Adipocyte (in vitro differentiated cells): ENCODE results near the gene IQCC.

Experiments used
- DNase-seq: peaks from one replicate; pipeline ENCODE4 v3.0.0-alpha.2; 2015; ENCODE audit warnings: low read depth
- H3K27me3 ChIP-seq: replicated peaks from 2 replicates; pipeline ENCODE4 v1.7.0; 2013; ENCODE audit warnings: mild to moderate bottlenecking, low read length, moderate library complexity; ENCODE audit not compliant: control insufficient read depth, insufficient read depth
- H3K36me3 ChIP-seq: 2 replicates; pipeline ENCODE4 v1.7.0; 2013; ENCODE audit warnings: low read length, mild to moderate bottlenecking, moderate library complexity; ENCODE audit not compliant: control insufficient read depth, insufficient read depth, severe bottlenecking
- H3K4me1 ChIP-seq: 2 replicates; pipeline ENCODE4 v1.7.0; 2013; ENCODE audit warnings: mild to moderate bottlenecking, low read length, moderate library complexity; ENCODE audit not compliant: control insufficient read depth, insufficient read depth
- H3K4me3 ChIP-seq: 2 replicates; pipeline ENCODE4 v1.7.0; 2013; ENCODE audit warnings: mild to moderate bottlenecking, low read length, moderate library complexity
- H3K9ac ChIP-seq: 2 replicates; pipeline ENCODE4 v1.7.0; 2013; ENCODE audit warnings: mild to moderate bottlenecking, low read length, moderate library complexity
- H3K9me3 ChIP-seq: 2 replicates; pipeline ENCODE4 v1.7.0; 2013; ENCODE audit warnings: mild to moderate bottlenecking, low read length, moderate library complexity; ENCODE audit not compliant: control insufficient read depth

The IQCC gene

DNA sequence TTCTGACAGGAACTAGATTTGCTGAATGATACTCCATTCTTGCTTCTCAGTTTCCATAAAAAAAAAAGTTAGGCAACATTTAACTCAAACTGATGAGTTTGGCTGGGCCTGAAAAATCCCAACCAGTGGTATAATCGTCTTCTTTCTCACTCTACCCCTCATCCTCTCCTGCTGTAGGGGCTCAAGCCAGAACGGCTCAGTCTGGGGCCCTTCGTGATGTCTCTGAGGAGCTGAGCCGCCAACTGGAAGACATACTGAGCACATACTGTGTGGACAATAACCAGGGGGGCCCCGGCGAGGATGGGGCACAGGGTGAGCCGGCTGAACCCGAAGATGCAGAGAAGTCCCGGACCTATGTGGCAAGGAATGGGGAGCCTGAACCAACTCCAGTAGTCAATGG lies 24.4 kb upstream of the IQCC start:
- peaks cover 20% of the 10 kb centered on the region for H3K36me3 ChIP-seq
- DNase-seq: no peak
- H3K9me3 ChIP-seq: no peaks in the 10 kb centered on the region
- H3K27me3 ChIP-seq: no peaks in the 10 kb centered on the region
- H3K9ac ChIP-seq: peak overlapping the region; percentile 99
- H3K4me1 ChIP-seq: peaks cover 49% of the 10 kb centered on the region
- peak overlapping the region; percentile 86 for H3K4me3 ChIP-seq

DNA sequence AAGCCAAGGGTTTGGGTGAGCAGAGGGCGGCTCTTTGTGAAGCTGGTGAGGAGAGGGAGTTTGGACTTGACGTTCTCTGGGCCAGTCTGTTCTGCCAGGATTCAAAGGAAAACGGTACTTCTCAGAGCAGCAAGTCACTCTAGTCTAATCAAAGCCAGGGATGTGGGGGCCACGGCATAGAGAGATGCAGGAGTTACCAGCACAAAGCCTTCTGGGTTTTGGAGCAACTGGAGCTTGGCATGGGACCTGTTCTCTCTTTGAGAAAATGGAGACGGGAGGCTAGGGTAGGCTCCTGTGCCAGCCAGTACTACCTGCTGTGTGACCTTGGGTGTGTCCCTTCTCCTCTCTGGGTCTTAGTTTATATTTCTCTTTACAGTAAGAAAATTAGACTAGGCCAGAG lies 23.9 kb upstream of the IQCC start:
- peak overlapping the region; percentile 99 for H3K9ac ChIP-seq
- peak overlapping the region; percentile 86 for H3K4me3 ChIP-seq
- H3K36me3 ChIP-seq: peaks cover 25% of the 10 kb centered on the region
- no peaks in the 10 kb centered on the region for H3K9me3 ChIP-seq
- H3K27me3 ChIP-seq: no peaks in the 10 kb centered on the region
- H3K4me1 ChIP-seq: peaks cover 49% of the 10 kb centered on the region
- no peak for DNase-seq

DNA sequence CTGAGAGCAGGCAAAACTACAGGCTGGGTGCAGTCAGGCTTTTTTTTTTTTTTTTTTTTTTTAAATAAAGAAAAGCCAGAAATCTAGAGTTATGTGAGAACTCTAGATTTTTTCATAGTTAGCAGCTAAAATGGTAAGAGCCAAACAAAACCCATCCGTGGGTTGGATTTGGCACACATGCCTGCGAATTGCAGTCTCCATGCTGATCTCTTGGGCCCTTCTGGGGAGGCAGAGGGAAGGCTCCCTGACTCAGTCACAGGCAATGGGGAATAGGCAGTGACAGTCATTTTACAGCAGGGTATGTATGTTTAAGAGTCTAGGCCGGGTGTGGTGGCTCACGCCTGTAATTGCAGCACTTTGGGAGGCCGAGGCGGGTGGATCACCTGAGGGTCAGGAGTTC lies 23.4 kb upstream of the IQCC start:
- Histone ChIP-seq H3K27me3 (no peaks in the 10 kb centered on the region), H3K9ac (peak overlapping the region; percentile 99), H3K4me3 (peak overlapping the region; percentile 86), H3K4me1 (peaks cover 49% of the 10 kb centered on the region), H3K36me3 (peaks cover 30% of the 10 kb centered on the region), H3K9me3 (no peaks in the 10 kb centered on the region)
- no peak for DNase-seq

DNA sequence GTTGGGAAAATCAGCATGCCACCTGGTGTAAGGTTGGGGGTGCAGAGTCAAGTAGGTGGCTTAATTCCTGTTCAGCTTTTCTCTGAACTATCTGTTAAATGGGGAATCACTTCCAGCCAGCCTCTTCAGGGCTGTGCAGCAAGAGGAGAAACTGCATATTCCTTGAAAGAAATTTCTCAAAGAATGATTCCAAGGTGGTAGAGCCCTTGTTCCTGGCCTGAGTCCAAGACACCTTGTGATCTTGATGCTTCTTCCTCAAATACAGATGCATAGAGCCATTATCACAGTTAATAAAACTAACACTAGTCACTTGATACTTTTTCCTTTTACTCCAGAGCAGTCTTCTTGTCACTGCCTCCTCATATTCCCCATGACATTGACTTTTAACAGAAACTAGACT lies 20.8 kb upstream of the IQCC start:
- no peak overlapping the region for H3K9ac ChIP-seq
- DNase-seq: no peak
- peaks cover 33% of the 10 kb centered on the region for H3K4me1 ChIP-seq
- H3K36me3 ChIP-seq: peaks cover 56% of the 10 kb centered on the region
- H3K4me3 ChIP-seq: peak overlapping the region; percentile 24
- no peaks in the 10 kb centered on the region for H3K27me3 ChIP-seq
- H3K9me3 ChIP-seq: no peaks in the 10 kb centered on the region

DNA sequence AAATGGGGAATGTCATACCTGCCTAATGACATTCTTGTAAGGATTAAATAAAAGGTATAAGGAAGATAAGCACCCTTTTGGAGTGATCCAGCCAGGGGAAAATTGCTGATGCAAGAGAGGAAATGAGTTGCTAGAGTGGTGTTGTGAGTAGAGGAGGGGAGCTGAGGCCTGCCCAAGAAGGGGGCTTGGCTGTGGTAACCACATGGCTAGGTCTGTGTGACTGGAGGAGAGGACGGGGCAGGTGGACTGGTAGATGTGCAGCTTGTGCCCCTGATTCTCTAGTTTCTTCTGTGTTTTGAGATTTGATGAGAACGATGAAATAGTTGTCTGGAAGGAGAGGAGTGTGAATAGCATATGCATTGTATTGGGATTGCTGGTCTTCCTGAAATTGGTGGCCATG lies 19.4 kb upstream of the IQCC start:
- Histone ChIP-seq H3K9me3 (no peaks in the 10 kb centered on the region), H3K4me1 (peaks cover 30% of the 10 kb centered on the region), H3K27me3 (no peaks in the 10 kb centered on the region), H3K36me3 (peaks cover 70% of the 10 kb centered on the region), H3K4me3 (no peak overlapping the region), H3K9ac (no peak overlapping the region)
- DNase-seq: no peak

DNA sequence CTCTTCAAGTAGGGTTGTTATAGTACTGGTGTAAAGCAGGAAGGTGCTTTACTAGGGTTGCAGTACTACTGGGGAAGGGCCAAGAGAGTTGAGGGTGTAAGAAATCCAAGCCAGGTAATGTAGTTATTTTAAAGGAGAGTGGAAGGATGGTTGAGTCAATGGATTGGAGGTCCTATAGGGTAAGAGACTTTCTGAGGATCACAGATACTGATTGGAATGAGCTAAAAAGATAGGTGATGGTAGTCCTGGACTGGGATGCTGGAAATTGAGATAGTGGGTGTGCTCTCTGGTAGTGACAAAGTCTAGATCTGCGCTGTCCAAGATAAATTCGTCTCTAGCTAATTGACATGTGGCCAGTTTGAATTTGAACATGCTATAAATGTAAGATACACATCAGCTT lies 19.0 kb upstream of the IQCC start:
- Histone ChIP-seq H3K4me1 (peaks cover 26% of the 10 kb centered on the region), H3K27me3 (no peaks in the 10 kb centered on the region), H3K4me3 (no peak overlapping the region), H3K9ac (no peak overlapping the region), H3K9me3 (no peaks in the 10 kb centered on the region), H3K36me3 (peaks cover 74% of the 10 kb centered on the region)
- no peak for DNase-seq

DNA sequence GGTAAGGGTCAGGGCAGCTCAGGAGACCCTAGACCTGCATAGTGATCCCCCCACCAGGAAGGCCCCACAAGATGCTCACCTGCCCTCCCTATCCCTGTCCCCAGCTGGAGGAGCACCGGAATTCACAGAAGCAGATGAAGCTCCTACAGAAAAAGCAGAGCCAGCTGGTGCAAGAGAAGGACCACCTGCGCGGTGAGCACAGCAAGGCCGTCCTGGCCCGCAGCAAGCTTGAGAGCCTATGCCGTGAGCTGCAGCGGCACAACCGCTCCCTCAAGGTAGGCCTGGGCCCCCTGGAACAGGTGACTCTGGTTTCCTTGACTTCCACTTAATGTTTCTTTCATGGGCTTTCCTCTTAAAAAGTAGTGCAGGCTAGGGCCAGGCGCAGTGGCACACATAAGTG lies 17.6 kb upstream of the IQCC start:
- H3K4me3 ChIP-seq: no peak overlapping the region
- H3K4me1 ChIP-seq: peaks cover 13% of the 10 kb centered on the region
- no peaks in the 10 kb centered on the region for H3K9me3 ChIP-seq
- peaks cover 88% of the 10 kb centered on the region for H3K36me3 ChIP-seq
- H3K27me3 ChIP-seq: no peaks in the 10 kb centered on the region
- no peak for DNase-seq
- no peak overlapping the region for H3K9ac ChIP-seq

DNA sequence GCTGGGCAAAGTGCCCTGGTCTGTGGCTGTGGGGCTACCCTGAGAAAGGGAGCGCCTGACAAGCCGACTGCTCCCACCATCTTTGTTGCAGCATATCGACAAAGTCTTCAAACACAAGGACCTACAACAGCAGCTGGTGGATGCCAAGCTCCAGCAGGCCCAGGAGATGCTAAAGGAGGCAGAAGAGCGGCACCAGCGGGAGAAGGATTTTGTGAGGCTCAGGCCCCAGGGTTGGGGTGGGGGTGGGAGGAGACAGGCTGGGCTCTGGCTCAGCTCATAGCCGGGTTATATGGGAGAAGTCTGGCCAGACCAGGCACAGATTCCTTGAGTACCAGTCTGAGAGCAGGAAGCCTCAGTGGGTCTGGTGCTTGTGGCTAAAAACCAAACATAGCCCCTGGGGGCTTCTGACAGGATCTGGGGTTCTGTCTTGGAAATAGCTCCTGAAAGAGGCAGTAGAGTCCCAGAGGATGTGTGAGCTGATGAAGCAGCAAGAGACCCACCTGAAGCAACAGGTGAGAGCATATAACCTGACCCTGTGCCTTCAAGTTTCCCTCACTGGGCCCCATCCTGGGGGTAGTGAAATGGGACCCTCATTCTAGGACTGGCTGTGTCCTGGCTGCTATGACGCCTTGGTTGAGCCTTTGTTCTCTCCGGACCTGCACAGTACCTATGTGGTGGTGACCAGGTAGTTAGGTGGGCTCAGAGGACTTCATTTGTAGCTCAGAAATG lies 13.1 kb upstream of the IQCC start:
- Histone ChIP-seq H3K4me3 (no peak overlapping the region), H3K9ac (no peak overlapping the region), H3K4me1 (peaks cover 15% of the 10 kb centered on the region), H3K9me3 (no peaks in the 10 kb centered on the region), H3K27me3 (no peaks in the 10 kb centered on the region), H3K36me3 (peaks cover 100% of the 10 kb centered on the region)
- DNase-seq: no peak

DNA sequence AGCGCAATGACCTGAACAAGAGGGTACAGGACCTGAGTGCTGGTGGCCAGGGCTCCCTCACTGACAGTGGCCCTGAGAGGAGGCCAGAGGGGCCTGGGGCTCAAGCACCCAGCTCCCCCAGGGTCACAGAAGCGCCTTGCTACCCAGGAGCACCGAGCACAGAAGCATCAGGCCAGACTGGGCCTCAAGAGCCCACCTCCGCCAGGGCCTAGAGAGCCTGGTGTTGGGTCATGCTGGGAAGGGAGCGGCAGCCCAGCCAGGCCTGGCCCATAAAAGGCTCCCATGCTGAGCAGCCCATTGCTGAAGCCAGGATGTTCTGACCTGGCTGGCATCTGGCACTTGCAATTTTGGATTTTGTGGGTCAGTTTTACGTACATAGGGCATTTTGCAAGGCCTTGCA lies 10.5 kb upstream of the IQCC start:
- H3K36me3 ChIP-seq: peaks cover 86% of the 10 kb centered on the region
- H3K9ac ChIP-seq: no peak overlapping the region
- no peak for DNase-seq
- H3K27me3 ChIP-seq: no peaks in the 10 kb centered on the region
- no peaks in the 10 kb centered on the region for H3K9me3 ChIP-seq
- H3K4me1 ChIP-seq: peaks cover 25% of the 10 kb centered on the region
- H3K4me3 ChIP-seq: no peak overlapping the region

DNA sequence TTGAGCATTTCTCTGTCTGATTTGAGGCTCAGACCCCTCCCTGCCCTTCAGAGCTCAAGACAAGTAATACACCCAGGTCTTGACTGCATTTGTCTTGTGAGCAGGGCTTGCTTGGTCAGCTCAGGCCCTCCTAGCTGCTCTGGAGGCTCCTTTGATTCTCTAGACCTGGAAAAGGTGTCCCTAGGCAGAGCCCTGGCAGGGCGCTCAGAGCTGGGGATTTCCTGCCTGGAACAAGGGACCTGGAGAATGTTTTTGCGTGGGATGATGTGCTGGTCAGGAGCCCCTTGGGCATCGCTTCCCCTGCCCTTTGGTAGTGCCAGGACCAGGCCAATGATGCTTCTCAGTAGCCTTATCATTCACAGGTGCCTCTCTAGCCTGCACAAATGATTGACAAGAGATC lies 9.9 kb upstream of the IQCC start:
- no peaks in the 10 kb centered on the region for H3K9me3 ChIP-seq
- H3K36me3 ChIP-seq: peaks cover 81% of the 10 kb centered on the region

DNA sequence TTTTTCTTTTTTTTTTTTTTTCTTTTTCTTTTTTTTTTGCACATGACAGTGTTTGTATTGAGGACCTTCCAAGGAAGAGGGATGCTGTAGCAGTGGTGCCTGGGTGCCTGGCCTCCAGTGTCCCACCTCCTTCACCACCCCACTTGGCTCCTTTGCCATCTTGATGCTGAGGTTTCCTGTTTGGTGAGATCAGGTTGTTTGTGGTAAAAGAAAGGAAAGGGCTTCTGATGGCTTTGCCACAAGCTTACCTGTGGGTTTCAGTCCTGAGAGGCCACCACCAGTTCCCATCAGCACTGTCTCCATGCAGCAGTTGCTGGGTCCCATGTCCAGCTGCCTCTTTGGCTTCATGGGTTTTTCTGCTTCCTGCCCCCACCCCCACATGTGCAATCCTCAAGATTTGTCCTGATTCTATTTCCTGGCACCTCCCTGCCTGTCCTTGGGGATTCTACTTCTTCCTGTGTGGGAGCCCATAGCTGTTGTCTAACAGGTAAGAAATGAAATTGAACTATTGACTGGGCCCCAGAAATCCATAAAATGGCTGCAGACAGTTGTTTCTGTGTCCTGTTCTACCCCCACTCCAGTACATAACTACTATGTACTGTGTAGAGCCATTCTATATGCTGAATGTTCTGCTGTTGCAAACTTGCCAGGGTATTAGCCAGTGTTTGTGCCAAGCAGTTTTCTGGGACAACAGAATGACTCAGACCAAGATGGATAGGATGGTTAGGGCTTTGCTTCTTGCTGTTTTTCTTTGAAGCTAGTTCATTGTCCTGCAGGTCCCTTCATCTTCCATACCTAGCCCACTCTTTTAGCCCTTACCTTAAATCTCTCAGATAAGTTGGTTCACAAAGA lies 9.3 kb upstream of the IQCC start:
- no peak for DNase-seq
- H3K36me3 ChIP-seq: peaks cover 74% of the 10 kb centered on the region

More for the DNA sequence above, 9.9 kb upstream of the IQCC start:
- peaks cover 30% of the 10 kb centered on the region for H3K4me1 ChIP-seq
- no peak overlapping the region for H3K4me3 ChIP-seq
- no peak overlapping the region for H3K9ac ChIP-seq
- H3K27me3 ChIP-seq: no peaks in the 10 kb centered on the region
- no peak for DNase-seq

More for the DNA sequence above, 9.3 kb upstream of the IQCC start:
- peaks cover 37% of the 10 kb centered on the region for H3K4me1 ChIP-seq
- H3K4me3 ChIP-seq: no peak overlapping the region
- no peaks in the 10 kb centered on the region for H3K27me3 ChIP-seq
- H3K9me3 ChIP-seq: no peaks in the 10 kb centered on the region
- no peak overlapping the region for H3K9ac ChIP-seq
